Colon (tissue), 2 donors: ENCODE measurements around the gene SHROOM4.

Source experiments
- FAIRE-seq: peaks from 2 replicates; lab custom pipeline; 2012; peaks lifted over from hg19 to GRCh38; lab: Jason Lieb, UNC
- donor health status: control.
- donor health status: control.

Gene SHROOM4

GRCh38 chrX:50780144-50780543, 33.9 kb downstream of the SHROOM4 start:
- no peak for FAIRE-seq

GRCh38 chrX:50779694-50780093, 34.3 kb downstream of the SHROOM4 start:
- no peak for FAIRE-seq

GRCh38 chrX:50778272-50778671, 35.7 kb downstream of the SHROOM4 start:
- FAIRE-seq, result no peak

- no peak for FAIRE-seq
Observed at GRCh38 chrX:50776248-50776647, 37.7 kb downstream of the SHROOM4 start.

GRCh38 chrX:50771382-50771781, 42.6 kb downstream of the SHROOM4 start:
- peak; percentile 74 for FAIRE-seq

GRCh38 chrX:50770702-50771101, 43.3 kb downstream of the SHROOM4 start:
- FAIRE-seq, result no peak

GRCh38 chrX:50769389-50770063, 44.5 kb downstream of the SHROOM4 start:
- FAIRE-seq, result peak; percentile 24

GRCh38 chrX:50768801-50769200, 45.2 kb downstream of the SHROOM4 start:
- FAIRE-seq, result no peak

- FAIRE-seq, result peak; percentile 77
Observed at GRCh38 chrX:50765986-50766385, 48.0 kb downstream of the SHROOM4 start.

GRCh38 chrX:50762578-50762977, 51.4 kb downstream of the SHROOM4 start:
- FAIRE-seq, result peak; percentile 66

- no peak for FAIRE-seq
Observed at GRCh38 chrX:50756276-50756675, 57.7 kb downstream of the SHROOM4 start.

GRCh38 chrX:50751091-50751490, 62.9 kb downstream of the SHROOM4 start:
- no peak for FAIRE-seq

- no peak for FAIRE-seq
Observed at GRCh38 chrX:50747471-50747900, 66.5 kb downstream of the SHROOM4 start.

- FAIRE-seq, result no peak
Observed at GRCh38 chrX:50736656-50737055, 77.3 kb downstream of the SHROOM4 start.

- no peak for FAIRE-seq
Observed at GRCh38 chrX:50726296-50726695, 87.7 kb downstream of the SHROOM4 start.

- no peak for FAIRE-seq
Observed at GRCh38 chrX:50725310-50725709, 88.7 kb downstream of the SHROOM4 start.

- no peak for FAIRE-seq
Observed at GRCh38 chrX:50723006-50723405, 91.0 kb downstream of the SHROOM4 start.

- no peak for FAIRE-seq
Observed at GRCh38 chrX:50721764-50722521, 92.1 kb downstream of the SHROOM4 start.

GRCh38 chrX:50719614-50720013, 94.4 kb downstream of the SHROOM4 start:
- FAIRE-seq, result no peak

GRCh38 chrX:50718776-50719175, 95.2 kb downstream of the SHROOM4 start:
- FAIRE-seq, result no peak

- FAIRE-seq, result no peak
Observed at GRCh38 chrX:50716706-50717105, 97.3 kb downstream of the SHROOM4 start.

- FAIRE-seq, result no peak
Observed at GRCh38 chrX:50712777-50713176, 101.2 kb downstream of the SHROOM4 start.

GRCh38 chrX:50711907-50712306, 102.1 kb downstream of the SHROOM4 start:
- no peak for FAIRE-seq
